Thyroid gland (tissue), 4 donors: ENCODE results near the gene HNRNPM.
A peak's percentile ranks its signal among the peaks of the same experiment; 100 is the strongest.

ENCODE experiments used
- CTCF ChIP-seq, 6 experiments: fragments of 200-600 bp in 3 of 6; fragments of 450-650 bp in 3 of 6; sonication (generic) in 3 of 6; IDR thresholded peaks; one replicate each; pipeline ENCODE4 v1.5.1; 2016 to 2019; ENCODE audit warnings: antibody characterized with exemption in 6 of 6, mild to moderate bottlenecking in 2 of 6, inconsistent platforms in 1 of 6, moderate library complexity in 1 of 6
- POLR2A ChIP-seq, 2 donors: fragments of 450-650 bp; IDR thresholded peaks; one replicate each; pipeline ENCODE4 v1.6.1; 2017; ENCODE audit warnings: antibody characterized with exemption in 2 of 2, mild to moderate bottlenecking in 2 of 2, moderate library complexity in 1 of 2

GRCh38 chr19:8457209-8457608 is 12.4 kb downstream of the HNRNPM start:
- TF ChIP-seq CTCF (IDR thresholded peaks at IDR 0.05): peak in 1 of 6 experiments; percentile 10
- TF ChIP-seq POLR2A (IDR thresholded peaks at IDR 0.05): no peak
